ENCODE data around the gene COQ8B.

The COQ8B gene

DNA sequence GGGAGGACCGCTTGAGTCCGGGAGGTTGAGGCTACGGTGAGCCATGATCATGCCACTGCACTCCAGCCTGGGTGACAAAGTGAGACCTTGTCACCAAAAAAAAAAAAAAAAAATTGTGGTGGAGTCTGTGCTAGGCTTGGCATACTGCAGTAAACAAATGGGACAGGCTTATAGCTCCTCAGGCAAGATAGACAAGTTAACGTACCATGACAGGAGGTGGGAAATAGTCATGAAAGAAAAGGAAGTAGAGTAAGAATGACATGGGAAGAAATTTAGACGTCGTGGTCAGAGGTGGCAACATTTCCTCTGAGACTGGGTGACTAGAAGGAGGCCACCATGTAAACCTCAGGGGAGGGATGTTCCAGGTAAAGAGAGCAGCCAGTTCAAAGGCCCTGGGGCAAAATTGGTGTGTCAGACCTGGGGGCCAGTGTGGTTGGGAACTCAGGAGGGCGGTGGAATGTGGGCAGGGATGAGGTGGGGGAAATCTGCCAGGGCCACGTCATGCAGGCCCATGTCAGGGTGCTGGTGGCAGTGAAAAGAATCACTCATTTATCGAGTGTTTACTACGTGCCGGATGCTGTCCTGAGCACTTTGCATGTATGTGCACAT, 39.9 kb upstream of the COQ8B start:
- H3K27me3 ChIP-seq (ENCODE audit: insufficient read depth, insufficient read length) = no peaks in the 10 kb centered on the region
- DNase-seq (ENCODE audit: low read depth, low spot score) = no peak
- no peak overlapping the region for H3K4me3 ChIP-seq (ENCODE audit: insufficient read length, low read depth)
- no peaks in the 10 kb centered on the region for H3K9me3 ChIP-seq (ENCODE audit: insufficient read depth, low read length)
- H3K36me3 ChIP-seq (ENCODE audit: insufficient read depth, insufficient read length, low read length) = peaks cover 78% of the 10 kb centered on the region
- TF ChIP-seq YY1 (IDR thresholded peaks at IDR 0.05; ENCODE audit: insufficient read depth, insufficient read length) = no peak
- no peak for TF ChIP-seq ZNF274 (IDR thresholded peaks at IDR 0.05; ENCODE audit: low read depth, low read length)
- no peak for TF ChIP-seq SUZ12 (IDR thresholded peaks at IDR 0.05; ENCODE audit: extremely low read depth, insufficient read depth, insufficient read length)
- no peak overlapping the region for H3K9ac ChIP-seq (ENCODE audit: insufficient read length, low read depth)
- H3K4me1 ChIP-seq (ENCODE audit: insufficient read depth, insufficient read length) = peaks cover 13% of the 10 kb centered on the region

- no peak for DNase-seq (ENCODE audit: low read depth, low spot score)
- TF ChIP-seq ZNF274 (IDR thresholded peaks at IDR 0.05; ENCODE audit: low read depth, low read length) = no peak
- no peak for TF ChIP-seq SUZ12 (IDR thresholded peaks at IDR 0.05; ENCODE audit: extremely low read depth, insufficient read depth, insufficient read length)
- TF ChIP-seq YY1 (IDR thresholded peaks at IDR 0.05; ENCODE audit: insufficient read depth, insufficient read length) = no peak
- peaks cover 74% of the 10 kb centered on the region for H3K36me3 ChIP-seq (ENCODE audit: insufficient read depth, insufficient read length, low read length)
- no peaks in the 10 kb centered on the region for H3K9me3 ChIP-seq (ENCODE audit: insufficient read depth, low read length)
- H3K4me3 ChIP-seq (ENCODE audit: insufficient read length, low read depth) = no peak overlapping the region
- H3K9ac ChIP-seq (ENCODE audit: insufficient read length, low read depth) = no peak overlapping the region
- H3K4me1 ChIP-seq (ENCODE audit: insufficient read depth, insufficient read length) = peaks cover 13% of the 10 kb centered on the region
- no peaks in the 10 kb centered on the region for H3K27me3 ChIP-seq (ENCODE audit: insufficient read depth, insufficient read length)
These were observed 39.1 kb upstream of the COQ8B start for GRCh38 chr19:40755791-40756190.

DNA sequence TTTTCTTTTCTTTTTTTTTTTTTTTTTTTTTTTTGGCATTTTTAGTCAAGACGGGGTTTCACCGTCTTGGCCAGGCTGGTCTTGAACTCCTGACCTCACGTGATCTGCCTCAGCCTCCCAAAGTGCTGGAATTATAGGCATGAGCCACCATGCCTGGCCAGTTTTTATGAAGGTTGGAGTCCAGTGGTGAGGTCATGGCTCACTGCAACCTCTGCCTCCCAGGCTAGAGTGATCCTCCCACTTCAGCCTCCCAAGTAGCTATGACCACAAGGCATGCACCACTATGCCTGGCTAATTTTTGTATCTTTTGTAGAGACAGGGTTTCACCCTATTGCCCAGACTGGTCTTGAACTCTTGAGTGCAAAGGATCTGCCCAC, 38.5 kb upstream of the COQ8B start:
- H3K9ac ChIP-seq (ENCODE audit: insufficient read length, low read depth) = no peak overlapping the region
- H3K4me3 ChIP-seq (ENCODE audit: insufficient read length, low read depth) = no peak overlapping the region
- peaks cover 13% of the 10 kb centered on the region for H3K4me1 ChIP-seq (ENCODE audit: insufficient read depth, insufficient read length)
- H3K36me3 ChIP-seq (ENCODE audit: insufficient read depth, insufficient read length, low read length) = peaks cover 68% of the 10 kb centered on the region
- H3K9me3 ChIP-seq (ENCODE audit: insufficient read depth, low read length) = no peaks in the 10 kb centered on the region
- no peak for DNase-seq (ENCODE audit: low read depth, low spot score)
- TF ChIP-seq ZNF274 (IDR thresholded peaks at IDR 0.05; ENCODE audit: low read depth, low read length) (no peak), YY1 (IDR thresholded peaks at IDR 0.05; ENCODE audit: insufficient read depth, insufficient read length) (no peak), SUZ12 (IDR thresholded peaks at IDR 0.05; ENCODE audit: extremely low read depth, insufficient read depth, insufficient read length) (no peak)
- H3K27me3 ChIP-seq (ENCODE audit: insufficient read depth, insufficient read length) = no peaks in the 10 kb centered on the region

GRCh38 chr19:40754611-40755247, 38.0 kb upstream of the COQ8B start:
- DNase-seq (ENCODE audit: low read depth, low spot score) = no peak
- H3K4me3 ChIP-seq (ENCODE audit: insufficient read length, low read depth) = peak overlapping the region; percentile 9
- no peak for TF ChIP-seq YY1 (IDR thresholded peaks at IDR 0.05; ENCODE audit: insufficient read depth, insufficient read length)
- no peak for TF ChIP-seq SUZ12 (IDR thresholded peaks at IDR 0.05; ENCODE audit: extremely low read depth, insufficient read depth, insufficient read length)
- no peak for TF ChIP-seq ZNF274 (IDR thresholded peaks at IDR 0.05; ENCODE audit: low read depth, low read length)
- peaks cover 63% of the 10 kb centered on the region for H3K36me3 ChIP-seq (ENCODE audit: insufficient read depth, insufficient read length, low read length)
- H3K4me1 ChIP-seq (ENCODE audit: insufficient read depth, insufficient read length) = peaks cover 13% of the 10 kb centered on the region
- H3K27me3 ChIP-seq (ENCODE audit: insufficient read depth, insufficient read length) = no peaks in the 10 kb centered on the region
- no peak overlapping the region for H3K9ac ChIP-seq (ENCODE audit: insufficient read length, low read depth)
- H3K9me3 ChIP-seq (ENCODE audit: insufficient read depth, low read length) = no peaks in the 10 kb centered on the region

DNA sequence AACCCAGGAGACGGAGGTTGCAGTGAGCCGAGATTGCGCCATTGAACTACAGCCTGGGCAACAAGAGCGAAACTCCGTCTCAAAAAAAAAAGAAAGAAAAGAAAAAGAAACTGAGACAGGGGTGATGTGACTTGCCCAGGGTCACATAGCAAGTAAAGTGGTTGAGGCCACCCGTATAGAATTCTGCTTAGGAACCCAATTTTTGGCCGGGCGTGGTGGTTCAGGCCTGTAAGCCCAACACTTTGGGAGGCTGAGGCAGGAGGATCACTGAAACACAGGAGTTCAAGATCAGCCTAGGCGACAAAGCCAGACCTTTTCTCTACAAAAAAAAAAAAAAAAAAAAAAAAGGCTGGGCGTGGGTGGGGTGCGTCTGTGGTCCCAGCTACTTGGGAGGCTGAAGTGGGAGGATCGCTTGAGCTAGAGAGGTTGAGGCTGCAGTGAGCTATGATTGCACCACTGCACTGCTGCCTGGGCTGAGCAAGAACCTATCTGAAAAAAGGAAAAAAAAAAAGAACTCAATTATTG, 35.6 kb upstream of the COQ8B start:
- Histone ChIP-seq H3K9ac (ENCODE audit: insufficient read length, low read depth) (peak overlapping the region; percentile 26), H3K4me1 (ENCODE audit: insufficient read depth, insufficient read length) (peaks cover 16% of the 10 kb centered on the region), H3K36me3 (ENCODE audit: insufficient read depth, insufficient read length, low read length) (peaks cover 46% of the 10 kb centered on the region), H3K27me3 (ENCODE audit: insufficient read depth, insufficient read length) (no peaks in the 10 kb centered on the region), H3K9me3 (ENCODE audit: insufficient read depth, low read length) (no peaks in the 10 kb centered on the region), H3K4me3 (ENCODE audit: insufficient read length, low read depth) (peak overlapping the region; percentile 75)
- no peak for TF ChIP-seq SUZ12 (IDR thresholded peaks at IDR 0.05; ENCODE audit: extremely low read depth, insufficient read depth, insufficient read length)
- no peak for TF ChIP-seq YY1 (IDR thresholded peaks at IDR 0.05; ENCODE audit: insufficient read depth, insufficient read length)
- TF ChIP-seq ZNF274 (IDR thresholded peaks at IDR 0.05; ENCODE audit: low read depth, low read length) = no peak
- DNase-seq (ENCODE audit: low read depth, low spot score) = no peak

- H3K36me3 ChIP-seq (ENCODE audit: insufficient read depth, insufficient read length, low read length) = peaks cover 33% of the 10 kb centered on the region
- H3K4me3 ChIP-seq (ENCODE audit: insufficient read length, low read depth) = peak within 1 kb of the TSS; percentile 75
- H3K27me3 ChIP-seq (ENCODE audit: insufficient read depth, insufficient read length) = no peaks in the 10 kb centered on the region
- H3K4me1 ChIP-seq (ENCODE audit: insufficient read depth, insufficient read length) = peaks cover 13% of the 10 kb centered on the region
- H3K9me3 ChIP-seq (ENCODE audit: insufficient read depth, low read length) = no peaks in the 10 kb centered on the region
- peak; percentile 95 for DNase-seq (ENCODE audit: low read depth, low spot score)
- peak within 1 kb of the TSS; percentile 99 for H3K9ac ChIP-seq (ENCODE audit: insufficient read length, low read depth)
- TF ChIP-seq ZNF274 (IDR thresholded peaks at IDR 0.05; ENCODE audit: low read depth, low read length) (no peak), YY1 (IDR thresholded peaks at IDR 0.05; ENCODE audit: insufficient read depth, insufficient read length) (no peak), SUZ12 (IDR thresholded peaks at IDR 0.05; ENCODE audit: extremely low read depth, insufficient read depth, insufficient read length) (no peak)
These were observed 34.3 kb upstream of the COQ8B start, which contains the start of gene SNRPA for GRCh38 chr19:40750874-40751537. SNRPA (plus strand) TSS chr19:40751203; CDS start chr19:40751409, 206 bp downstream.

All from NT2/D1 (cell line).